ENCODE data around the gene ITSN2.
"Not testable (repeated sequence)": the region's sequence is repeated elsewhere in the genome, so short reads cannot be mapped to it uniquely, and the experiment has no call there.

ITSN2 gene

GRCh38 chr2:24214880-24215279, 145.5 kb downstream of the ITSN2 start:
- DNase-seq (ENCODE audit: low spot score): no peak

DNA sequence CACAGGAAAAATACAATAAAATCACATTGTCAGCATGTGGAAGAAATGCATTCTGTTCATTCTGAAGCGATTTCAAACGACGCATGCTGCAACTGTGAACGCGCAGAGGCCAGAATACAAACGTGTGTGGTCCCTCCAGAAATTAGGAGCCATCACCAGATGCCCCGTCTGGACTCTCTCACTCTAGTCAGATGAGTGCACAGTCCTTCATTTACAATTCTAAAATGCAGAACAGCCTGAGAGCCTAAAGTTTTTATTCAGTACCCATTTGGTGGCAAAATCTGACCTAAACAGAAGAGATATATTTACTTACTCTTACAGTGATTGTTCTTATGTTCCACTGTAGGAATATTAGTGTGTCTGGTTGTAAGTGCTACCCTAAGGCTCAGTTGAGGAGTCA, 148.9 kb downstream of the ITSN2 start:
- no peak for DNase-seq (ENCODE audit: low spot score)

DNA sequence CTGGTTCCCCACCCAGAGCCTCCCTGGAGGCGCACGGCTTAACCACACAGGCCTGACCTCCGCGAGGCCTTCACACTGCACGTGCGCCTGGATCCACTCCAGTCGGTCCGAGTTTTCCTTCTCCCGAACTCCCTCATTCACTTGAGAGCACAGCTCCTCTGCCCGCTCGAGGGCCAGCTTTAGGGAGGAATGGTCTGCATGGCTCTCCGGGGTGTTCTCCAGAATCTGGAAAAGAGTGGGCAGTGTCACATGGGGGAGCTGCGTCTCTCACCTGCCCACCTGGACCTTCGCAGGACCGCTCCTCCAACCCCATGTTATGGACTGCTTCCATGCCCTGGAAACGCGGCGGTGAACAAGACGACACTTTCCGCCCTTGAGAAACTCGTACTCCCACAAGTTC, 149.6 kb downstream of the ITSN2 start:
- no peak for DNase-seq (ENCODE audit: low spot score)

DNA sequence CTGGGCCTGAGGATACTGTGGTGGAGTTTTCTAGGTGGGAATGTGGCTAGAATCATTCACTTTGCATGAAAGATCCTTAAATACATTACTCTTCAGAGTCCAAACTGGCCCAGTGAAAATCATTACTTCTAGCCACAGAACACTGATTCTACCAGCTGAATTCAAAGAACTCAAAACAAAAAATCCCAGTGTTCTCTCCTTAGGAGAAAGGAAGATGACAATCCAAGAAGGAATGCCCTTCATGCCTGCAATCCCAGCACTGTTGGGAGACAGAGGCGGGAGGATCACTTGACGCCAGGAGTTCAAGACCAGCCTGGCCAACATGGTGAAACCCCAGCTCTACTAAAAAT, 150.3 kb downstream of the ITSN2 start:
- DNase-seq (ENCODE audit: low spot score): no peak

- DNase-seq (ENCODE audit: low spot score): no peak
Observed at GRCh38 chr2:24209389-24210105, 150.8 kb downstream of the ITSN2 start.

GRCh38 chr2:24208490-24208889, 151.8 kb downstream of the ITSN2 start:
- DNase-seq (ENCODE audit: low spot score): no peak

DNA sequence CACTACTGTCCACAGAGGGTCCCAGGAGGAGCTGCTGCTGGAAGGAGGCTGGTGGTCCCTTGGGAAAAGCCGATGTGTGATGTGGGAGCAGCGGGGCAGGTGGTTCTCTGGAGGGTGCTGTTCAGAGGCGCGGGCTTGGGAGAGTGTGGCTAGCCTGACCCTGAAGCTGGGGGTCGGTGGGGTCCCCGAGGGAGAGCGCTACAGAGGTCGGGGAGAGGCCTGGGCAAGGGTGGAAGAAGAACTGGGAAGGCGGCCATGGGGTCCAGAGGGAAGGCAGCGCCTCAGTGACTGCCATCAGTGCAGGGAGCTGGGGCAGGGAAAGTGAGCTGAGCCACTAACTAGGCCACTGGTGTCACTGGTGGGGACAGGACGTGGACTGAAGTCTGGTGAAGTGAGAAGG, 153.0 kb downstream of the ITSN2 start:
- no peak for DNase-seq (ENCODE audit: low spot score)

DNA sequence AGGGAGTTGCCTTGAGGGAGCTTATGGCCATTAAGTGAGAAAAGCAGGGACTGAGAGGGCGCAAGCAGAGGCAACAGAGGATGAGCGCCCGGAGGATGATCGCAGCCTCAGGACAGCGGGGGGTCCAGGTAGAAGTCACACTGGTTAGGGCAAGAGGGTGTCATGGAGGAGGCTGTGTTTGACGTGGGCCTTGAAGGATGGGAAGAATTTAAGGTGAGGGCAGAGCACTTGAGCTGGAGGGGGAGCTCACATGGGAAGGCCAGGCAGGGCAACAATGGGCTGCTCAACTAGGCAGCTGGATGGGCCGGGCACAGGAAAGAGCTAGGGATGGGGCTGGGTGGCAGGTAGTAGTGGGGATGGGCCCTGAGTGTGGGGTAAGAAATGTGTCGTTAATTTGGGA, 153.6 kb downstream of the ITSN2 start:
- DNase-seq (ENCODE audit: low spot score): no peak

DNA sequence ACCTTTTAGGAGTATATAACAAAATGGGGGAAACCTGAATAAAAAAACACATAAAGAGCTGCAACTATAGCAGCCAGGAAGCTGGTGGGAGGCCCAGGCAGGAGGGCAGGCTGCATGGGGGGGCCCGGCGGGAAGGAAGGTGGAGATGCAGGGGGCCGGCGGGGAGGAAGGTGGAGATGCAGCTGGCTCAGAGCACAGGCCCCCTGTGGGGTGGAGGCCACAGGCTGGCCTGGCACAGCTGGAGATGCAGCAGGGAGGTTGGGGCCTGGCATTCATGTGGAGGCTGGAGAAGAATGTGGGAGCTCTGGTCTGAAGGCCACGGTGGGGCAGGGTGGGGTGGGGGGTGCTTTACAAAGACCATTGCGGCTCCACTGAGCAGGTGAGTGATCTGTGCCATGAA, 154.1 kb downstream of the ITSN2 start:
- no peak for DNase-seq (ENCODE audit: low spot score)

- no peak for DNase-seq (ENCODE audit: low spot score)
Observed at GRCh38 chr2:24205131-24205530, 155.2 kb downstream of the ITSN2 start.

DNA sequence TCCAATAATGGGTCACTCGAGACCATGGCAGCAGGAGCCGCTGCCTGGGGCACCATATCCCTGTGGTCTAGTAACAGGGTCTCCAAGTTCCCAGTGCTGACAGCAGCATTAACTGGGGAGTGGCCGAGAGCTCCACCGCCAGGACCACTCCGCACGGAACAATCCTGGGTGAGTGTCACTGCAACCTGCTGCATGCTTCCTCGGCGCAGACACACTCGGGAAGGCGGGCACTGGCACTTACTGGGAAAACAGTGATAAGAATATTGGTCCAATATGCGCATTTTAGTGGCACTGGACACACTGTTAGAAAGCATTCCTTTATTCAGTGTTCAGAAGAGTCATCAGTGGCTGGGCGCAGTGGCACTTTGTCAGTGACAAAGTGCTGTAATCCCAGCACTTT, 155.8 kb downstream of the ITSN2 start:
- DNase-seq (ENCODE audit: low spot score): no peak

DNA sequence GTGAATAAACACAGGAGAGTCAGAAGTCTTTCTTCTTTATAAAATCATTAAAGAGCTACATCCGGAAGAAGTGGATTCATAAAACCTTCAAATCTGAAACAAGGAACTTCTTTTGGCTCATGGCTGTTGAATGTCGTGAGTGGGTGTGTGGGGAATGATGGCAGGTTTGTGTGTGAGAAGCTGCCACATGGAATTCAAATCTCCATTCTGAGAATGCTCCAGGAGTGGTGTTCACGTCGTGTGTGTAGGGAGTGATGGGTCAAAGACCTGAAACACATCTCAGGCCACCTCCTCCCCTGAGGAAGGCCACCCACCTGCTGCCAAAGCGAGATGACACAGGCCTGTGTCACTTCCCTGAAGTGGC, 156.6 kb downstream of the ITSN2 start:
- DNase-seq (ENCODE audit: low spot score): no peak

DNA sequence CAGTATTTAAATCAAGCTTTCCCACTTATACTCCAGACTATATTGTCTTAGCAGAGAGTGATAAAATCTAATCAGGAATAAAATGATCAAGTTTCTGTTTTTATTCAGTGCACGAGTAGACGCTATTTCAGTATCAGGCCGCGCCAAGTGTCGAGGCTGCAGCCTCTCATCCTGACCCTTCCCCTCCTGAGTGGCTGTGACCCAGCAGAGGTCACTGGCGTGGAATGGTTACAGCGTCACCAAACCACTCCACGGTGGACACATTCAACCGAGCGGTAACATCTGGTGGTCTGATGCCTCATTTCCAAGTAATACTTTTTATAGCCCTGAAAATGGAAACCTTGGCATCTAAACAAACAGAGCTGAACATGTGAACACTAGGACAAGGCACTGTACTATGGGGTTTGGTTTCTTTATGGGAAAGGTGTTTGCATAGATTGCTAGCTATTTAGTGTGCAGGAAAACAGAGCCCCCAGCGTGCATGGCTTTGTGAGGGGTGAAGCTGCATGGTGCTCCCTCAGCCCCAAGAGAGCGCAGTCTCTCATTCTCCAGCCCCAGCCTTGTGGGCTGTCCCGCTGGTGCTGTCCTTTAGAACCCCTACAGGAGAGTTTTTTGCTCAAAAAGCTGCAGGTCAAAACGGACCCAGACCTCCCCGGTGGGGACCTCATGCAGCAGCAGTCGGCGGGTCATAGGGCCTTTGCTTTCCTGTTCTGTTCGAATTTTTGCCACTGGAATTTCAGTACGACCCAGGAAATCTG, 157.1 kb downstream of the ITSN2 start:
- no peak for DNase-seq (ENCODE audit: low spot score)

DNA sequence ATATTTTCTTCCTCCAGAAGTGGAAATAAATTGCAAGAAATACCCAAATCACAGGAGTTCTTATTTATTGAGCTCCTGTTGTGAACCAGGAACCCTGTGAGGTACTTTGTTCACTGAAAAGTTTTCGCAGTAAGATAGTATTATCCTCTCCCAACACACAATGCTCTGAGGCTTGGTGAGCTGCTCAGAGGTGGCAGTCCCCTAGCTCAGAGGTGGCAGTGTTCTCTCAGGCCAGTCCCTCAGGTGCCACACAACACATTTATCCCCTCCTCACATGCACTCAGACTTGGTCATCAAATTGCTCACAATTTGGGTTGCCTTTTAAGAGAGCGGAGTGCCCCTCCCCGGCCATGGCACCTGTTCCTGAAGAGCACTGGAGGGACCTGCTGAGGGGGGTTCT, 159.5 kb downstream of the ITSN2 start:
- DNase-seq (ENCODE audit: low spot score): no peak

DNA sequence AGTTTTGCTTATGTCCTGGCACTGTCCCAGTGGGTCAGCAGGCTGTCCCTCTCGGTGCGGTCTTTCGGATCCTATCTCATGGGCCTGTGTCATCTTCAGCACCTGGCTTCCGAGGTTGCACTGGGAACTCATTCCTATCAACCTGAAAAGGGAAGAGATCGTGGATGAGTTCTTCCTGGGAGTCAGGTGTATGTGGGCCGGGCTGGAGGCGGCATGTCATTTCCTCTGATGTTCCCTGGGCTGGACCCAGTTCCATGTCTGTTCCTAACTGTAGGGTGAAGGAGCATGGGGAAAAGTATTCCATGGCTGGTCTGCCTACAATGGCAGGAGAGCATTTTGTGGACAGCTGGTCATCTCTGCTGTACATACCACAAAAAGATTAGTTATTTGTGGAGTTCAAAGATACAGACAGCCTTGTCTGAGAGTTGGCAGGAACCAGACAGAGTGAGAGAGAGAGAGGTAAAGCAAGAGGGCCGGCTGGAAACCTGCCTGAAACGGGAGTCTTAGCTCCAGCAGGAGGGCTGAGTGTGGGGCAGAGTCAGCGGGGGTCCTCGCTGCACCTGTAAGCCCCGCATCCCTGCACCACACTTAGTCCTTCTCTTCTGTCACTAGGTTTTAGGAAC, 160.3 kb downstream of the ITSN2 start:
- DNase-seq (ENCODE audit: low spot score): no peak

DNA sequence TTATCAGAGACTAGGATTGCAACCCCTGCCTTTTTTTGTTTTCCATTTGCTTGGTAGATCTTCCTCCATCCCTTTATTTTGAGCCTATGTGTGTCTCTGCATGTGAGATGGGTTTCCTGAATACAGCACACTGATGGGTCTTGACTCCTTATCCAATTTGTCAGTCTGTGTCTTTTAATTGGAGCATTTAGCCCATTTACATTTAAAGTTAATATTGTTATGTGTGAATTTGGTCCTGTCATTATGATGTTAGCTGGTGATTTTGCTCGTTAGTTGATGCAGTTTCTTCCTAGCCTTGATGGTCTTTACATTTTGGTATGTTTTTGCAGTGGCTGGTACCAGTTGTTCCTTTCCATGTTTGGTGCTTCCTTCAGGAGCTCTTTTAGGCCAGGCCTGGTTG, 163.1 kb downstream of the ITSN2 start:
- not testable (repeated sequence) for DNase-seq (ENCODE audit: low spot score)

DNA sequence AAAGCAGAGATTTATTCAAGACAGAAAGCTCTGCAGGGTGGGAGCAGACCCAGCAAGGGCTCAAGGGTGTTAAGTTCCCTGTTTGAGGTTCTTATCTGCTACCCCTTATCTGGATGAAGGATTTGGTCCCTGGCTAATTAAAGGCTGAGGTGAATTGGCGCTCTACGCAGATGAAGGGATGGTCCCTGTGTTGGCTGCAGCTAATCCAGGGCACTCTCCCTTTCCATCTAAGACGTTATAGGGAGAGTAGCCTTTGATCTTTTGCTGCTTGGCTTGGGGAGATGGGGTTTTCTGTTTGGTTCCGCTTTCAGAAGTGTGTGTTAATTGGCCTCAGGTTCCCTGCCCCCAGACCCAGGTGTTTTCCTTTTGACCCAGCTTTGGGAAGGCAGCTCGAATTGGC, 168.5 kb downstream of the ITSN2 start:
- DNase-seq (ENCODE audit: low spot score): no peak

- no peak for DNase-seq (ENCODE audit: low spot score)
Observed at GRCh38 chr2:24191156-24191555, 169.2 kb downstream of the ITSN2 start.

- no peak for DNase-seq (ENCODE audit: low spot score)
Observed at GRCh38 chr2:24190503-24190902, 169.8 kb downstream of the ITSN2 start.

GRCh38 chr2:24189551-24189950, 170.8 kb downstream of the ITSN2 start:
- DNase-seq (ENCODE audit: low spot score): no peak

DNA sequence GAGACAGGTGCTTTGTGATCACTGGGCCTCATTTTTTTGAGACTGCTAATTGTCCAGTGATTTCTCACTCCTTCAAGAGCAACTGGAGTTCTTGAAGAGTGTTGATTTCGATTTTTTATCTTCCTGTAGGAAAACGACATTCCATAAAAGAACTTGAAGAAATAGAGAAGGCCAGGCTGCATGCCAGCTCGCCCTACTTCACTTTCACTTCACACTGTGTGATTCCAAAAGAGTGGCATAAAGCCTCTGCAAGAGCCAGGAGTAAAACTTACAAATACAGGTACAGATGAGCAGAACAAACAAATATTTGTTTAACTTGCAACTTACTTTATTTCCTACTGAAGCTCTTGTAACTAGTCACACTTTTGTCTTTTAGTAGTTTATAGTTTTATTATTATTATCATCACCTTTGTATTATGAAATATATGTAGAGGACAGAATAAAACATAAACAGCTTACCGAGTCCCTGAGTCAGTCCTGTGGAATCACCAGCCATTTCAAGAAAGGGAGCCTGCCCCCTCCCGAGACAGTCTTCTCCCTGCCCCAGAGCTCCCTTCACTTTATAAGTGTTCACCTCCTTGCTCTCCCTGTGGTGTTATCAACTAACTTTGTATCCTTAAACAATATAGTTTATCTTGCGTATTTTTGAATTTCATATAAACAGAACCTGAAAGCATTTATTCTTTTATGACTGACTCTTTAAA, 176.8 kb downstream of the ITSN2 start:
- DNase-seq (ENCODE audit: low spot score): no peak

DNA sequence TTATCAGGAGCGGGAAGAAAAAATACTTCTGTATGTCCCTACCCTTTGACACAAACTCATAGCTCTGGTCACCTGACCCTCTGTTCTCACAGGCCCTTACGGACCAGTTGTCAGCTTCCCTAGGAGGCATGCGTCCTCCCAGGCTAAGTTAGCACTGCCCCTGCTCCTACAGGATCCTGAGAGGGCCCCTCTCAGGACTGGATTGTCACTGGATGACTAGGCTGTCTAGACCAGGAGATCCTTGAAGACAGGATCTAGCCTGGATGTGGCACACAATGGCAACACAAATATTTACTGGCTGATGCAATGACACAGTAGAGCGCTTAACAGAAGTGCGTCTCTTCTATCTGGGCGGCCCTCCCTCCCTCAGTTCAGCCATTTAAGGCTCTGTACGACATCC, 177.8 kb downstream of the ITSN2 start:
- DNase-seq (ENCODE audit: low spot score): no peak

- DNase-seq (ENCODE audit: low spot score): no peak
Observed at GRCh38 chr2:24181849-24182248, 178.5 kb downstream of the ITSN2 start.

All from SW480 (cell line).